GM21367 (cell line): ENCODE data around the gene DYNC1H1.

Experiments used
- ATAC-seq: cut with Tn5 transposase; IDR thresholded peaks from one replicate; pipeline ENCODE4 v1.9.1; 2021; ENCODE audit not compliant: unreplicated experiment

Gene DYNC1H1

DNA sequence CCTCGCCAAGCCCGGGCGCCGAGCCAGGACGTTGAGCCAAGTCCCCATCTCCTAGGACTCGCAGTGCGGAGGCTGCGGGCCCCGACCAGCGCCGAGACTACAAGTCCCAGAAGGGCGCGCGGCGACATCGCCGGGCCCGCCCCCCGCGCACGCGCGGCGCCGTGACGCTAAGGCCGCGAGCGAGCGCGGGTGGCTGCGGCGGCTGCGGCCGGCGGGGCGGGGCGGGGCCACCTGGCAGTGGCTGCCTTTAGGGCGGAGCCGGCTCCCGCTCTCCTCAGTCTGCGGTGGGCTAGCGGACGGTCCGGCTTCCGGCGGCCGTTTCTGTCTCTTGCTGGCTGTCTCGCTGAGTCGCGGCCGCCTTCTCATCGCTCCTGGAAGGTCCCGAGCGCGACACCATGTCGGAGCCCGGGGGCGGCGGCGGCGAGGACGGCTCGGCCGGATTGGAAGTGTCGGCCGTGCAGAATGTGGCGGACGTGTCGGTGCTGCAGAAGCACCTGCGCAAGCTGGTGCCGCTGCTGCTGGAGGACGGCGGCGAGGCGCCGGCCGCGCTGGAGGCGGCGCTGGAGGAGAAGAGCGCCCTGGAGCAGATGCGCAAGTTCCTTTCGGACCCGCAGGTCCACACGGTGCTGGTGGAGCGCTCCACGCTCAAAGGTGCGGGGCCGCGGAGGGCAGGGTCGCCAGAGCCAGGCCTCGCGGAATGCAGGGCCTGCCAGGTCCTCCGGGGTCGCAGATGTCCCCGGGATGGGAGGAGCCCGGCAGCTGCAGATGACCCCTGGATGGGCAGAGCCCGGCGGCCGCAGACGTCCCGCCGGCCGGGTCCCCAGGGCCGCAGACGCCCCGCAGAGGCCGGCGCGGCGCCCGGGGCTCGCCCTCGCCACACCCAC lies at the start of gene DYNC1H1:
TSS of gene DYNC1H1 (plus strand) at position 277 of the 884 bp plus-strand sequence. CDS start at position 396, 119 bp downstream.
- ATAC-seq: peak; percentile 70

DNA sequence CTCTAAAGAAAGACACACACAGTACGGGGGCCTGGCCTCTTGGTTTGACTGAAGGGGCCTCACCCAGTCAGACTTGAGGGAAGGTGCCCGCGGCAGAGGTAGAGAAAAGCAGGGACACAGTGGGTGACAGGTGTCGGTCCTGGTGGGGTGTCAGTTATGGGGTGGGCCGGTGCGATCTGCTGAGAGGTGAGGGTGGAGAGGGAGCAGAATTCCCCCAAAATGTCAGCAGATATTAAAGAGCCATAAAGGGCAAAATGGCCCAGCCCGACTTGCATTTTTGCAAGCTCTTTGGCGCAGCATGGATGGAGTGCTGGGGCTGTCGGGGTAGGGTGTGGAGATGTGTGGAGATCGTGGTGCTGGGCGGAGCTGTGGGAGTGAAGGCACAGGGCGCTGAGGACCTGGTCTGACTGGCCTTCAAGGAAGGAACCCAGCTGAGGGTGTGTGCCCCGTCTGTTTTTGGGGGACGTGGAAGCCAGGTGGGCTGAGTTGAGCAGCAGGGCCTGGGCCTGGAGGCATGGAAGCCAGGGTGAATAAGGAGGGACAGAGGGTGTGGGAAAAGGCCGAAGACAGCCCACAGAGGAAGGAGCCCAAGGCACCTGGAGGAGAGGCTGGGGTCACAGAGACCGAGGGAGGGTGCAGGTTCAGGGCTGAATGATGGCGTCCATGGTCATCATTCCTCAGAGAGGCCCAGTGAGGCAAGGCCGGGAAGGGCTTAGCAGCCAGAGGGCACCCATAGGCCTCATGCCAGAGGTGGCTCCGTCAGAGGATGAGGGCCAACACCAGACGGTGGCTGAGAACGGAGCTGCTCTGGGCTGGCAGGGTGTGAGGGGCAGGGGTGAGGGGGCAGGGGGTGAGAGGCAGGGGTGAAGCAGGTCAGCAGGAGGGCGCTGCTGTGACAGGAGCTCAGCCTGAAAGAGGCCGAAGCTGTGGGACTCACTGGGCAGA lies 48.2 kb upstream of the DYNC1H1 start:
- no peak for ATAC-seq

DNA sequence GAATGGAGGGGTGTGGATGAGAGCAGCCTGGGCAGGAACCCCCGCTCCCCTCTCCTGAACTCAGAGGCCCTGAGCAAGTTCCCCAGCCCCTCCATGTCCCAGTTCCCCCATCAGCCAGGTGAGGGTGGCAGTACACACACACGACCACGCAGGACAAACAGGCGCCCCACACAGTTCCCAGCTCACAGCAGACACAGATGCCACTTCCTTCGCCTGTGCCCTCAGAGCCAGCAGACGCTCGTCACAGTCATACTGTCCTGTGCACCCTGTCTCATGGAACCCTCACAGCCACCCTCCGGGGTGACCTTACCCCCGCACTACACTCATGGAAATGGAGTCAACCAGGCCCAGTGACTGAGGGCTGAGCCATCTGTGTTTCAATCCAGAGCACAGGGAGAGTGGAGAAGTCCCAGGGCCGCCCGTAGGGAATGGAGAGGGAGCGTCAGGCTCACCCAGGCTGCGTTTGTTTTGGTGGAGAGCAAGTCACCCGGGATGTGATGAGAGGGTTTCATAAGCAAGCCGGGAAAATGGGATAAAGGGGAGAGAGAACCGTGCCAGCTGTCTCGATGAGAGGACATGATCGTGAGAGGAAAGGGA lies 47.5 kb upstream of the DYNC1H1 start:
- ATAC-seq: no peak

DNA sequence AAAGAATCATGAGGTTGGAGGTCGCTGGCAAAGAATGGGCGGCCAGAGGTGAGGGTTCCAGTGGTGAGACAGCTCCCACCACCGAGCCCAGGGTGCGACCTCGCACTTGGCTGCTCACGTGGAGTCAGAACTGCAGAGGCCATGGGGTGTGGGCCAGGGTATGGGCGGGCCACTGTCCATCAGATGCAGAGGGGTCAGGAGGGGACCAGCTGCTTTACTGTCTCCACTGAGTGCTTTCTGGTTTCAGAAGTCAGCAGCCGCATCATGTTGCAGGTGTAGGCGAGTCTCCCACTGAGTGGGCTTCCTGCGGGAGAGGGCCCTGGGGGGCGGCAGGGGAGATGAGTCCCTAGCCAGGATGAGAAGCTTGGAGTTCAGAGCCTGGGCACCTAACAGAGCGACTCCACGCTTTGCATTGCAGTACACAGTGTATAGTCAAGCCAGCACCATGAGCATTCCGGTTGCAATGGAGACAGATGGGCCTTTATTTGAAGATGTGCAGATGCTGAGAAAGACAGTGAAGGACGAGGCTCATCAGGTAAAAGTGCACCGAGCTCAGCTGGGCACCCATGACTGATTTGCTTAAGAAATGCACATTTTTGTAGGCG lies 46.9 kb upstream of the DYNC1H1 start:
- ATAC-seq: no peak

DNA sequence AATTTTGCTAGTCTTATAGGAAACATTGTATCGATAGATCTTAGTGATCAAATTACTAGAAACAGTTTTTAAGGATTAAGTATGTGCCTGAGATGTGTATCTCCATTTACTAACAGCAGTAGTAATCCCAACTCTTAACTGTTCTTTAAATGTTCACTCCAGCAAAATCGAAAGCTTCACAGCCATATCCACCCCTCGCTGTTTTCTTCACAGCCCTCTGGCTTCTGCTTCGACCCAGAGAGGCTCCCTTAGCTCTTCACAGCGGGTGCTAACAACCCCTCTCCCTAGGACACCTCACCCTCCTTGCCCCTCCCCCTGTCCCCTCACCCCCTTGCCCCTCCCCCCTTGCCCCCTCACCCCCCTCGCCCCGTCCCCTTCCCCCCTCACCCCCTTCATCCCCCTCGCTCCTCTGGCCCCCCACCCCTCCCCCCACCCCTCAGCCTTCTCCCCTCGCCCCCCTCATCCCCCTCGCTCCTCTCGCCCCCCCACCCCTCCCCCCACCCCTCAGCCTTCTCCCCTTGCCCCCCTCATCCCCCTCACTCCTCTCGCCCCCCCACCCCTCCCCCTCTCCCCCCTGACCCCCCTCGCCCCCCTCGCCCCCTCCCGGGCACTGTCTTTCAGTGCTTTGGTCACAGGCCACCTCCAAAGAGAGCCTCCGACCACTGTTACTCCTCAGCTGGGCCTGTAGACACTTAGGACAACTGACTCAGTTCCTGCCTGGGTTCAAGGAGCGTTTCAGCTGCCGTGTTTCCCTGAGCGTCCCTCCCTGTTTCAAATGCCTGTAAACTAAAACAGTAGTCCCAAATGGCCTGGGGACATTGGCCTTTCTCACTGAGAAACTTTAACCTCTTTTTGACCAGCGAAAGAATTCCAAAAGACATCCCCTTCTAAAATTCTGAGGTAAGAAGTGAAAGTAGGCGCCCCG lies 46.0 kb upstream of the DYNC1H1 start:
- no peak for ATAC-seq

DNA sequence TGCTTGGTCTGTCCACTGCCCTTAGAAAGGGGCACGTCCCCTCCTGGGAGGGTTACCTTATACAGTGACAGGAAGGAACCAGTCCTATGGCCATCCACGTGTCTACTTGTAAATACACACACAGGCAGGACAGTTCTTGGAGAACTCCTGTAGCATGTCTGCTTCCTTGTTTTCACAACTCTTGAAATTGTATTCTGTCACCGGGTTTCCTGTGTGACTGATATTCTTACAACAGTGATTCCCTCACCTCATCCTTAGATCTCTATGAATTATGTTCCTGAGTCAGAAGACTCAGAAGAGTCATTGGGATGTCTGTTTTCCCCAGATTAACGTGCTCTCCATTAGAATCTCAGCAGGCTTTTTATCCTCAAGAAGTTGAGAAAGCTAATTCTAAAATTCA lies 44.1 kb upstream of the DYNC1H1 start:
- ATAC-seq: no peak

DNA sequence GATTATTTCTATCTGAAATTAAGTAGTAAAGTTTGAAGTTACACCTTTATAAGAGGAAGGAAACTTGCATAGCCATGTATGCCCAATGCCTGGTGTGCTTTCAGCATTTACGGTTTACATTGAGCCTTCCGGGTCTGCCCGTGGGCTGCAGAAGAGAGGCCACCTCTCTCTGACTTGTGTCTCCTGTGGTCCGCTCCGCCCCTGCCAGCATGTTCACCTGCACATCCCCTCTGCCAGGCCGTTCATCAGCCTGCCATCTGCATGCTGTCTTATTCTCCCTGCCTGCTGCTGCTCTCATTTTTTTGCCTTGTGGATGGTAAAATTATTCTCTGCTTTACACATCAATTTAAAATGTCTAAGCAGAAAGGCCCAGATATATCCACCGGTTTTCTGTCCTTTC lies 41.5 kb upstream of the DYNC1H1 start:
- no peak for ATAC-seq

DNA sequence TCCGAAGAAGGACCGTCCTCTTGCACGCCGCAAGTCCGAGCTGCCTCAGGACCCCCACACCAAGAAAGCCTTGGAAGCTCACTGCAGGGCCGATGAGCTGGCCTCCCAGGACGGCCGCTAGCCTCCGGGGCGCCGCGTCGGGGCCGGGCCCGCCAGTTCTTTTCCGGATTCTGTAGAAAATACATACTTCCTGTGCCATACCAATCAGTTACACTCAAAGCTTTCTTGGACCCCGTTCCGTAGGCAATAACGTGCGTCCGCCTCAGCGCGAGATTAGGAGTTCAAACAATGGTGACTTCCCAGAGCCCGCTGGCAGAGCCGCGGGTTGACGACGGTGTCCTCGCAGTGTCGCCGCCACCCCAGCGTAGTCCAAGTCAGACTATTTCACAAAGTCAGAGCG lies 39.2 kb upstream of the DYNC1H1 start:
- no peak for ATAC-seq

DNA sequence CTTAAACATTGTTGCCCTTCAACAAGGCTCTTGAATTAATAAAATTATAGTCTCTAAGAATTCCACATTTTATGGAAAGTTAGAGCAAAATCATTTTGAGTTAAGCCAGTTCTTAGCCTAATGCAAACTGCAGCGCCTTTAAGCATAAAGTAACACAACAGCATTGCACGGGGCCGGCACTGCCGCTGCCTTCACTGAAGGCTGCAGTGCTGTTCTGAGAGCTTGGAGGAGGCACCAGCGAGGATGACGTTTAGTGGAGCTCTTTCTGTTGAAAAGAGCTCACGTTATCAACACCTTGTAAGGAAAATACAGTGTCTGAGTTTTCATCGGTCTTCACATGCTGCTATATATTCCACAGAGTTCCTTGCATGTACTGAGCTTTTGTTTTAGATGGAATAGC lies 38.3 kb upstream of the DYNC1H1 start:
- ATAC-seq: no peak

DNA sequence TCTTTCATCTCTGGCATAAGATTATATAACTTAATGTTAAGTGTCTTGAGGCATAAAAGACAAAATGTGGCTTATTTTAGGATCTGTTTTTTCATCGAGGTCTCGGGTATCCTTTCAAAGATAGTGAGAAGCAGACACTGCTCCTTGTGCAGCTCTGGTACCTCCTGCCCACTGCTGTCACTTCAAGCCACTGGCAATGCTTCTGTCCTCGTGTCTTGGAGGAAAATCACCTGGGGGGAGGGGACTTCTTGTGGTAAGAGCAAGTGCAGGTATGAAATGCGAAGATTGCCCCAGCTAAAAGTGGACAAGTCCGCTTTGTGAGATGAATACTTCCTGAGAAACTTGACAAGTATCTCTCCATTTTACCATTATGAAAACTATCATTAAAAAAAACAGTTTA lies 37.8 kb upstream of the DYNC1H1 start:
- ATAC-seq: no peak

DNA sequence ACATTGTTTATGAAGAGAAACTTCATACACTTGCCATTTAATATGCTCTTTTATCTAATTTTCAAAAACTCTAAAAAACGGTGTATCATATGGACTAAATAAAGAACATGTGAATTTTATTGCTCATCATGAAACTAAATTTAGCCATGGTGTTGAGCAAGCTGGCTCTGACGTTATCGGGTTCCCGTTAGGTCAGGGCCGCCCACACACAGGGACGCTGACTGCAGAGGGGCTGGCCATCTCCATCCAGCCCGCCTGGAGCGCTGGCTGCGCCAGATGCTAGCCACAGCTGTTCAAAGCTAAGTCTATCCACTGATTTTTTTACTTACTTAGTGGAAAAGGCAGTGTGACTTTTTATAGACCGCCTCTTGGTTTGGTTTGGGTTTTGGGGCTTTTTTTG lies 36.5 kb upstream of the DYNC1H1 start:
- ATAC-seq: no peak

DNA sequence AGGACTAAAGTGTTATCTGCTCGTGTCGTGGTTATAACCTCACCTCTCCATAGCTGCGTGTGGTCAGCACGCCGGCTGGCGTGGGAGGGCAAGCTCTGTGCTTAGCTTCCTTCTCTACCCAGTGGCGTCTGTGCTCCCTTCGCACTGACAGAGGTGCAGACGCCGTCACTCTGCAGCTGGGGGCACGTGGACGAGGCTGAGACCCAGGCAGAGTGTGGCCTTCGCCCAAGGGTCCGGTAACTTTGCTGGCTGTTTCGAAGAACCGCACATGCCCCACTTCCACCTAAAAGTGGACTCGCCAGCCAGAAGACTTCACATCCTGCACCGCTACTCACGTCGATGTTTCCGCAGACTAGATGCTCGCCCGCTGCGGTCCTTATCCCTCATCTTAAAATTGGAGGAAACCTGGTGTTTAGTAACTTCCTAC lies 35.9 kb upstream of the DYNC1H1 start:
- no peak for ATAC-seq

DNA sequence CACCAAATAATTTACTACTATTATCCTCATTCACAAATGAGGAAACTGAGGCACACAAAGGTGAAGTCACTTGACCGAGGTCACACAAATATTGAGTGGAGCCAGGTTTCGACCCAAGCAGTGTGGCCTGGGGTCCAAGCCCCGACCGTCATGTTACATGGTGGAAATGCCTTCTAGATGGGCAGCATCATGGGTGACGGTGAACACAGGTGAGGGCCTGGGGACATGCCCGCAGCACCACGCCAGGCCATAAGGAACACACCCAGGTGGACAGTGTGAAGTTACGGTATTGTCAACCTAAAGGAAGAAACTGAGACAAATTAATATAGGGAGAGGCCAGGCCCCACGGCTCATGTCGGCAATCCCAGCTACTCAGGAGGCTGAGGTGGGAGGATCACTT lies 35.3 kb upstream of the DYNC1H1 start:
- ATAC-seq: no peak

DNA sequence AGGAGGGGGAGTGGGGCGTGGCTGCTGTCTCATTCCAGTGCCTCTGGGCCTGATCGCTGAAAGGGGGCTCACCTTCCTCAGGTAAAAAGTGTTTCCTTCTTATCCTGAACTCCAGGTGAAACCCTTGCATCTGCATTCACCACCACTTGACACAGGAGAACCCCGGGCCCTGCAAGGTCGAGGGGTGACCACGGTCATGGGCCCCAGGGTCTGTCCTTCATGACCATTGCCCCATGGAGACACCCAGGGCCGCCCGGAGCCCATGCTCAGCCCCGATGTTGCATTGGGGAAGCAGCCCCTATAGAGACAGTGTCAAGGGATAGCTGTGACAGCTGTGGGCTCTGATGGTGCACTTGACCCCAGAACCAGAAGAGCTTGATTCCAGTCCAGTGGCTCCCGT lies 34.4 kb upstream of the DYNC1H1 start:
- no peak for ATAC-seq

DNA sequence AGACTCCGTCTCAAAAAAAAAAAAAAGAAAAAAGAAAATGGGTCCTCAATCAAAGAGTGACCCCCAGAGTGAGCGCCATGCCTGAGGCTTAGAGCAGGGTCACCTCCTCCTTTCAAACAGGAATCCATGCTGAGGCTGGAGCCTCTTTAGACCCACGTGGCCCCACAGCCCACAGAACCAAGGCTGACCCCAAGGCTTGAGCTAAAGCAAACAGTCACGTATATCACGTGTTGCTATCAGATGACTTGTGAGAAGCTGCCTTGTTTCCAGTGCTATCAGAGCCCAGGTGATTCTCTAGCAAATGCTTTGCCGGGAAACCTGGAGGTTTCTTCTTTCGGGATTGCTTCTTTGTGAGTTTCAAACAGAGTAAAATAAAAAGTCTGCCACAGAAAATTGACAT lies 31.7 kb upstream of the DYNC1H1 start:
- ATAC-seq: no peak

DNA sequence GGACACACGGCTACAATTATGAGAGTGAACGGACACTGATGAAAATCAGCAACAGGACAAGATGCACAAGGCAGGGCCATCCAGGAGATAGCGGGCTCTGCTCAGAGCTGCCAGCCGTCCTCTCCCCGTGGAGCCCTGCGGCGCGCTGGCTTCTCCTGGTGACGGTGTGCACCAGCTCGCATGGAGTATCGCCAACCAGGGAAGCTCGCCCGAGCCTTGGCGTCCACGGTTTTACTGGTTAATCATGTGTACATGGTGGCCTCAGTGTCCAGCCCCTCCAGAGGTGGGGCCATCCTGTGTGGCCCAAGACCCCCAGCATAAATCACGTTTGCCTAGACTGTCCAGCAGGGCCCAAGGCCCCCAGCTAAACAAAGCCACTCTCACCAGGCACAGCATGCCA lies 31.2 kb upstream of the DYNC1H1 start:
- ATAC-seq: no peak

DNA sequence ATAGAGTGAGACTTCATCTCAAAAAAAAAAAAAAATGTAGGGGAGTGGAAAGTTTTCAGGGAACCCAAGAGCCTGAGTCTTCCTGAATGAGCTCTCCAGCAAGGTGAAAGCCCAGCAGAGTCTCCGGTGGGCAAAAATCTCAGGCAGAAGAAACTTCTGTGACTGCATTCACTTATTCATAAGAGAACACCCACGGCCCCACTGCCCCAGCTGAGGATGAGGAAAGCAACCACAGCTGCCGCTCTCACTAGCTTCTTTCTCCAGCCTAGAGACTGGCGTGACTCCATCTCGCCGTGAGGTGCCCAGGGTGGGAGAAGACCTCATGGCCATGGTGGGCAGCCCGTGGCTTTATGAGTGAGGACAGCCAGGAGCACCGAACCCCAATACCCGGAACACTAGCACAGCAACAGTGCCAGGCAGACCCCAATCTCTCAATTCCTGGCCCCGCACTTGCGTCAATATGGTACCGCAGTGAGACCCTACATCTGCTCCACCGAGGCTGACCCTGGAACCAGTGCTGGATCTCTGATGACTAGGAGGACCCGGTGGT lies 29.7 kb upstream of the DYNC1H1 start:
- no peak for ATAC-seq

DNA sequence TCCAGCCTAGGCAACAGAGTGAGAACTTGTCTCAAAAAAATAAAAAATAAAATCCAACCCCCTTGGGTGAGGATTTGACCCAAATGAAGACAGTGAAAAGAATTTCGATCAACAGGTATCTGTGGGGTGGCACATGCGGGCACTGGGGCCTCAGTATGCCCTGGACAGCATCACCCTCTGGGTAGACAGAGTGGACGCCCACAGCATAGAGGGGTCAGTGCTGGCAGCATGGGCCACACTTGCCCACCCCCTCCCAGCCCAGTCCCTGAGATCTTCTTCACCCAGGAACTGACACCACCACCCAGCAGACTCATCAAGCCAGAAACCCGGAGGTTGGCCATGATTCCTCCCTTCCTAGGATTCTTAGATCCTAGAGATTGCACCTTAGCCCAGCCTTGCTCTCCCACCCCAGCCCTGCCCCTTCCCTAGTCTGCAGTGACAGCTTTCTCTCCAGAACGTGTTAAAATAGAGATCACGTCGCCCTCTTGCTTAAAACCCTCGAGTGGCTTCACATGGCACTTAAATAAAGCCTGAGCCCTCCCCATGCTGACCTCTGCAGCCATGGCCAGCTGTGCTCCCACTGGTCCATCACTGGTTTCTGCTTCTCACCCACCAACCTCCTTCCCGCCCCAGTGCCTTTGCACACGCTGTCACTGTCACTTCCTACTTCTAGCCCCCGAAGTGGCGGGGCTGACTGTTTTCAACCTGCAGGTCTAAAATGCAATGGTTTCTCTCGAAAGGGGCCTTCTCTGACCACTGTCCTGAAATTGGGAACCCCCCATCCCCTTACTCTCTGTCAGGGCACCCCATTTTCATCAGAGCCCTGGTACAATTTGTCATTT lies 26.2 kb upstream of the DYNC1H1 start:
- no peak for ATAC-seq

DNA sequence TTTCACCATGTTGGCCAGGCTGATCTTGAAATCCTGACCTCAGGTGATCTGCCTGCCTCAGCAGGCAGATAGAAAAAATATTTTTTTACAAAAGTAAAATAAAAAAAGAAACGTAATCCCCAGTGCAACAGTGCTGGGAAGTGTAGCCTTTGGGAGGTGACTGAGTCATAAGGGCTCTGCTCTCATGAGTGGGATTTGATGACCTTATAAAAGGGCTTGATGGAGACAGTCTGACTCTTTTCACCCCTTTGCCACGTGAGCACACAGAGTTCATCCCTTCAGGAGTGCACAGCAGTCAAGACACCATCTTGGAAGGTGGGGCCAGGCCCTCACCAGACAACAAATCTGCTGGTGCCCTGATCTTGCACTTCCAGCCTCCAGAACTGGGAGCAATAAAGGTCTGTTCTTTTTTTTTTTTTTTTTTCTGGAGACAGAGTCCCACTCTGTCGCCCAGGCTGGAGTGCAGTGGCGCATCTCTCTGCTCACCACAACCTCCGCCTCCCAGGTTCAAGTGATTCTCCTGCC lies 24.7 kb upstream of the DYNC1H1 start:
- no peak for ATAC-seq
